ENCODE data around the gene KRT36. TPM values are rescaled to one million over a fixed set of nuclear protein-coding genes. Genes with fewer than 3 reads are reported as not detected.

KRT36 gene
- total RNA-seq, 4 donors from 2014 or later: 0.97 TPM; not detected in 3

DNA sequence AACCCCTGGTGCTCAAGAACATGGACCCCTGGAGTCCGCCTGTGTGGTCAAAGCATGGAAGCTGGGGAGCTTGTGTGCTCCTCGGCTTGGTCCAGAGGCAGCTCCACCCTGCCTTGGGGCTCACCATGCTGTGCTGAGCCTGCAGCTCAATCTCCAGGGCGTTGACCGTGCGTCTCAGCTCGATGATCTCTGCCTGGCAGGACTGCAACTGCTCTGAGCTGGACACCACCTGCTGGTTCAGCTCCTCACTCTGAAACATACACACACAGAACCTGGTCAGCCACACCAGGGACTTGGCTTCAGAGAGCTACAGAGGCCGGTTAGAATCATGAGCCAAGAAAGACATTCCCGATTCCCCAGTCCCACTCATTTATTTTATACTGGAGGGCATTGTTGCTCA lies 11.5 kb downstream of the KRT36 start:
- 83 to 96% methylated on average over 4 to 8 of the region's 8 CpGs for WGBS, 2 donors
- intact Hi-C loops (cut with DNase I; ENCODE audit: low total_unique reads): no loop called here
- TF ChIP-seq, protein P1, sequence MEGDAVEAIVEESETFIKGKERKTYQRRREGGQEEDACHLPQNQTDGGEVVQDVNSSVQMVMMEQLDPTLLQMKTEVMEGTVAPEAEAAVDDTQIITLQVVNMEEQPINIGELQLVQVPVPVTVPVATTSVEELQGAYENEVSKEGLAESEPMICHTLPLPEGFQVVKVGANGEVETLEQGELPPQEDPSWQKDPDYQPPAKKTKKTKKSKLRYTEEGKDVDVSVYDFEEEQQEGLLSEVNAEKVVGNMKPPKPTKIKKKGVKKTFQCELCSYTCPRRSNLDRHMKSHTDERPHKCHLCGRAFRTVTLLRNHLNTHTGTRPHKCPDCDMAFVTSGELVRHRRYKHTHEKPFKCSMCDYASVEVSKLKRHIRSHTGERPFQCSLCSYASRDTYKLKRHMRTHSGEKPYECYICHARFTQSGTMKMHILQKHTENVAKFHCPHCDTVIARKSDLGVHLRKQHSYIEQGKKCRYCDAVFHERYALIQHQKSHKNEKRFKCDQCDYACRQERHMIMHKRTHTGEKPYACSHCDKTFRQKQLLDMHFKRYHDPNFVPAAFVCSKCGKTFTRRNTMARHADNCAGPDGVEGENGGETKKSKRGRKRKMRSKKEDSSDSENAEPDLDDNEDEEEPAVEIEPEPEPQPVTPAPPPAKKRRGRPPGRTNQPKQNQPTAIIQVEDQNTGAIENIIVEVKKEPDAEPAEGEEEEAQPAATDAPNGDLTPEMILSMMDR (IDR thresholded peaks at IDR 0.05): no peak
- TF ChIP-seq POLR2A (IDR thresholded peaks at IDR 0.05): no peak
- no peak overlapping the region for H3K4me3 ChIP-seq (ENCODE audit: low read depth, poor library complexity, severe bottlenecking)
- no peak for DNase-seq (ENCODE audit: low spot score in 2 of 2)

DNA sequence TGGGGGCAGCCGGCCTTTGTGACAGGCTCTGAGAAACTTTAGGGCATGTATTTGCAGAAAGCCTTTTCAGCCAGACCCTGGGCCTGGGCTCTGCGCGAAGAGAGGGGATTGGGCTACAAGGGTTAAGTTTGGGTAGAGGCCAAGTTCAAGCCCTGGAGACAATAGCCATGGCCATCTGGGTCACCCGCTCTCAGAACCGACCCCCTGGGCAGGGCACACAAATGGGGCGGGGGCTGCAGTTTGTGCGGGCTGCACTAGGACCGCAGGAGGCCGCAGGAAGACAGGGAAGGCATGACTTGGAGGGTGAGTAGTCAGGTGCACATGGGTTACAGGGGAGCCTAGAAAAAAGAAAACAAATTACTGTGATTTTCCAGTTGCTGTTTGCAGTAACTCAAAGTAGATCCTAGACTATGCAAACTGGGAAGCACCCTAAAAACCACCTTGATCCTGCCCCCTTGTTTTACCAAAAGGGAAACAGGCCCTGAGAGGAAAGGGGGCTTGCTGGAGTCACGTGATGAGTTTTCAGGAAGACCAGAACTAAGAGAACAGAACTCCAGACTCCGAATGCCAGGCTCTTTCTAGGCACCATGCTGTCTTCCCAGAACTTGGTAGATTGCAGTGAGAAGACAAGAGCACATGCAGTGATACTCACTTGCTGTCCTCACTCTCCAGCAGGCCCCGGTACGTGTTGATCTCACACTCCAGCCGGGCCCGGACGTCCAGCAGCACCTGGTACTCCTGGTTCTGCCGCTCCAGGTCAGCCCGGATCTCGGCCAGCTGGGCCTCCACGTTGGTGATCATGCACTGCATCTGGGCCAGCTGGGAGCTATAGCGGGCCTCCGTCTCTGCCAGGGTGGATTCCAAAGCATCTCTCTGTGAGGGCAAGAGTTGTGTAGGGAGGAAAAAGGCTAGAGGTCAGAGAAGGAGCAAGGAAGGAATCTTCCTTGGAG lies 12.6 kb downstream of the KRT36 start:
- H3K4me3 ChIP-seq (ENCODE audit: low read depth, poor library complexity, severe bottlenecking): no peak overlapping the region
- WGBS, 2 donors: 87 to 90% methylated on average over 22 of the region's 22 CpGs
- no peak for DNase-seq (ENCODE audit: low spot score in 2 of 2)
- intact Hi-C loops (cut with DNase I; ENCODE audit: low total_unique reads): no loop called here
- TF ChIP-seq, protein P1 (IDR thresholded peaks at IDR 0.05): no peak
- no peak for TF ChIP-seq POLR2A (IDR thresholded peaks at IDR 0.05)

DNA sequence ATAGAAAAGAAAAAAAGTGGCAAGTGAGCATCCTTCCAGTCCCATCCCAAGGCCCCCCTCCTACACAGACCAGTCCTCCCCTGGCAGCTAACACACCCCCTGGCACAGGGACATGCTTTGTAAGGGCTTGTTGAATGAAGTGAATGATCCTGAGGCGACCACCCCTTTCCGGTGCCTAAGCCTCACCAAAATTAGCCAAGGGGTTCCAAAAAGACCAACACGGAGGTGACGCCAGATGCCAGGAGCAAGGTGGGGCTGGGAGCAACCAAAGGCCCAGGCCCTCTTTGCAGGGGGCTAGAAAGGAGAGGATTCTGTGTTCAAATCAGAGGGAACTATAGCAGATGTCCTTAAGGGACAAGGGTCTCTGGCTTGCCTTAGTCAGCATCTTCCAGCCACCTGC lies 14.3 kb downstream of the KRT36 start:
- intact Hi-C loops (cut with DNase I; ENCODE audit: low total_unique reads): no loop called here

DNA sequence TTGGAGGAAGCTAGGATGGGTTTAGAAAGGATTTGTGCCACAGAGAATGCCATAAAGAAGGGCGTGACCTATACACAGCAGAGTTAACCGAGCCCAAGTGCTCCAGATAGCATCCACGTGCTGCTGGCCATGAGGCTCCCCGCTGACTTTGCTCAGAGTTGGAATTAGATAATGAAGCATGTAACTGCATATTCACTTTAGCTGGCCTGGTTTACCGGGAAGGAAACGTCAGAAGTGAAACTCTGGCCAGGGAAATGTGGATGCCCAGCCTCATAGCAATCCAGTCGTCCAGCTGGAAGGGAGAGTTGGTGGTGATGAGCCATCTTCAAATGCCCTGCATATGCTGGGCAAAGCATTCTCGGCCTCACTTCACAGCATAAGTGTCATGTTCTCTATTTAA lies 14.8 kb downstream of the KRT36 start:
- no peak overlapping the region for H3K4me3 ChIP-seq (ENCODE audit: low read depth, poor library complexity, severe bottlenecking)
- DNase-seq (ENCODE audit: low spot score in 2 of 2): no peak
- intact Hi-C loops (cut with DNase I; ENCODE audit: low total_unique reads): no loop called here
- WGBS, 2 donors: 66 to 72% methylated on average over 8 of the region's 8 CpGs
- no peak for TF ChIP-seq POLR2A (IDR thresholded peaks at IDR 0.05)

More for the DNA sequence above, 14.3 kb downstream of the KRT36 start:
- TF ChIP-seq, protein P1 (IDR thresholded peaks at IDR 0.05): no peak
- no peak for TF ChIP-seq POLR2A (IDR thresholded peaks at IDR 0.05)
- DNase-seq (ENCODE audit: low spot score in 2 of 2): no peak
- no peak overlapping the region for H3K4me3 ChIP-seq (ENCODE audit: low read depth, poor library complexity, severe bottlenecking)
- WGBS, 2 donors: 91 to 92% methylated on average over 4 of the region's 4 CpGs

DNA sequence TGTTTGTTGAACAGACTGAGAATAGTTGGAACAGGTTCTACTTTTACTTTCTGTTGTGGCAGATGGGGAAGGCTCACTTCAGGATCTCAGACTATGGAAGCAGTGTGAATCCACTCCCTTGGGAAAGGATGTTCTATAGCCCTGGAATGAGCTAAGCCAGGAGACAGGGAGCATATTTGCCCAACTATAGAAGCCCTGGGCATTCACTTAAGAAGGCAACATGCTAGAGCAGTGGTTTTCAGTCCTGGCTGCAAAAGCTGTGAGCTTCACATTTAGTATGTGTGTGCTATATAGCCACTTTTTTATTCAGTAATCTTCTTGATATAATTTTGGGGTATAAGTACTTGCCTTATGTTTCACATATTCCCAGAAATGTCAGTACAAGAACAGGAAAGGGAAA lies 21.4 kb downstream of the KRT36 start:
- no peak for DNase-seq (ENCODE audit: low spot score in 2 of 2)
- intact Hi-C loops (cut with DNase I; ENCODE audit: low total_unique reads): no loop called here
- TF ChIP-seq, protein P1 (IDR thresholded peaks at IDR 0.05): no peak
- TF ChIP-seq POLR2A (IDR thresholded peaks at IDR 0.05): no peak
- H3K4me3 ChIP-seq (ENCODE audit: low read depth, poor library complexity, severe bottlenecking): no peak overlapping the region

DNA sequence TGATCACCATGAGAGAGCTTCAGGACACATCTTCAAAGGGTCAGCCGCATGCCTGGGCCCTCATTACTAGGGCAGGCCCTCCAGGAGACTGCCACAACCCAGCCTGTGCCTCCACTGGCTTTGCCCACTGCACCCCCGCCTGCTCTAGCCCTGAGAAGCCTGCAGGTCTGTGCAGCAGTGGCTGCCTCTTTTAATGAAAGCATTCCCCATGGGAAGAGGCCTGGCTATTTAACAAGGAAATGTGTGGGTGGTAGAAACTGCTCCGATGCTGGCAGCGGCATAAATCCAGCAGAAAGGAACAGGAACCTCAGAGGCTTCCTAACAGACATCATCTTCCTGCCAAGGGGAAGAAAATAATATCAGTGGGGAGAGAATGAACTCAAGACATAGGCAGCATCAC lies 22.1 kb downstream of the KRT36 start:
- DNase-seq (ENCODE audit: low spot score in 2 of 2): no peak
- WGBS, 2 donors: 40 to 66% methylated on average over 4 of the region's 4 CpGs
- no peak overlapping the region for H3K4me3 ChIP-seq (ENCODE audit: low read depth, poor library complexity, severe bottlenecking)
- intact Hi-C loops (cut with DNase I; ENCODE audit: low total_unique reads): no loop called here
- TF ChIP-seq, protein P1 (IDR thresholded peaks at IDR 0.05): no peak
